GM12872 (cell line): ENCODE results near the gene ATP8B1.

Experiments used
- TF ChIP-seq, protein P1 (sequence below): IDR thresholded peaks from 3 replicates; pipeline ENCODE4 v1.5.1; 2011; ENCODE audit warnings: low read depth, mild to moderate bottlenecking, low read length, moderate library complexity; ENCODE audit not compliant: insufficient read depth

ATP8B1 gene

DNA sequence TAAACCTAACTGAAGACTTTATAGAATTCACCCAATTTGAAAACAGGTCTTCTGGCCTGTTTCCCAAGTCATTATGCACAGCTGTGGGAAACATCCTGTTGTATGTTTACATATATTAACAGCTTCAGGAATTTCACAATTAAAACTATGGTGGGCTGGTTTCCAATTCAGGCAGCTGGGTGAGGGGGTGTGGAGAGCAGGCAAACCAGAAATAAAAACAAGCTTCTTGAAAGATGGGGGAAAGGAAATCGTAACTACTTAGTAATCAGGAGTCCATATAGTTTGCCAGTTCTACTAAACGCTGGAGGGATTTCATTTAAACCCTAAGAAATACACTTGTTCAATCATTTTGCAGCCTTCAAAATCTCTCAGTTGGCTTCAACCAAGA is 22.8 kb downstream of the ATP8B1 start:
- TF ChIP-seq, protein P1, sequence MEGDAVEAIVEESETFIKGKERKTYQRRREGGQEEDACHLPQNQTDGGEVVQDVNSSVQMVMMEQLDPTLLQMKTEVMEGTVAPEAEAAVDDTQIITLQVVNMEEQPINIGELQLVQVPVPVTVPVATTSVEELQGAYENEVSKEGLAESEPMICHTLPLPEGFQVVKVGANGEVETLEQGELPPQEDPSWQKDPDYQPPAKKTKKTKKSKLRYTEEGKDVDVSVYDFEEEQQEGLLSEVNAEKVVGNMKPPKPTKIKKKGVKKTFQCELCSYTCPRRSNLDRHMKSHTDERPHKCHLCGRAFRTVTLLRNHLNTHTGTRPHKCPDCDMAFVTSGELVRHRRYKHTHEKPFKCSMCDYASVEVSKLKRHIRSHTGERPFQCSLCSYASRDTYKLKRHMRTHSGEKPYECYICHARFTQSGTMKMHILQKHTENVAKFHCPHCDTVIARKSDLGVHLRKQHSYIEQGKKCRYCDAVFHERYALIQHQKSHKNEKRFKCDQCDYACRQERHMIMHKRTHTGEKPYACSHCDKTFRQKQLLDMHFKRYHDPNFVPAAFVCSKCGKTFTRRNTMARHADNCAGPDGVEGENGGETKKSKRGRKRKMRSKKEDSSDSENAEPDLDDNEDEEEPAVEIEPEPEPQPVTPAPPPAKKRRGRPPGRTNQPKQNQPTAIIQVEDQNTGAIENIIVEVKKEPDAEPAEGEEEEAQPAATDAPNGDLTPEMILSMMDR: no peak

DNA sequence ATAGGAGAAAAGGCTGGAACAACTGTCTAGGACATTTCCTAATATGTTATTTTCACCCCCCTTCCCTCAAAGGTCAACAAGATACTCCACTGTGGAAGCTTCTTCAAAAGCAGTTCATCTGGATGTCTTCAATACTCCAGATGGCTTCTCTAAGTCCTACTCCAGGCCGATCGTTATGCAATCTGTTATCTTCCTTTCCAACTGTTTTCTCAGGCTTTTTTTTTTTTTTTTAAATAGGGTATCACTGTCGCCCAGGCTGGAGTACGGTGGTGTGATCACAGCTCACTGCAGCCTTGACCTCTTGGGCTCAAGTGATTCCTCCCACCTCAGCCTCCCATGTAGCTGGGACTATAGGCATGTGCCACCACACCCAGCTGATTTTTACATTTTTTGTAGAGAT is 26.3 kb downstream of the ATP8B1 start:
- TF ChIP-seq, protein P1: no peak

DNA sequence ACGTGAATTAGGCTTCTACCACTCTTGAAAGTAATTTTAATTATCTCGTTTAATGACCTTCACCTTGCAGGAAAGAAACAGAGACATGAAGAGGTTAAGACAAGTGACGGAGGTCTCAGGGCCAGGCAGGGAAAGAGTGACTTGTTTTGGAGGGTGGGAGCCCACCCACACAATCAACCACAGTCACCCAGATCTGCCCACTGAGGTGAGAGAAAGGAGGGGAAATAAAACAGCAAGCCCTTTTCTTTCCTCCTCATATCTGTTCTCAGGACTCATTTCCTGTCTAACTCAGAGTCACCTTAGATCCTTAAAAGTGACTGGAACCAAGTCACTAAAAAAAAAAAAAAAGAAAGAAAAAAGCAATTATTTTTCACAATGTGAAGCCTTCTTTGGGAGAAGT is 26.8 kb downstream of the ATP8B1 start:
- TF ChIP-seq, protein P1: no peak

DNA sequence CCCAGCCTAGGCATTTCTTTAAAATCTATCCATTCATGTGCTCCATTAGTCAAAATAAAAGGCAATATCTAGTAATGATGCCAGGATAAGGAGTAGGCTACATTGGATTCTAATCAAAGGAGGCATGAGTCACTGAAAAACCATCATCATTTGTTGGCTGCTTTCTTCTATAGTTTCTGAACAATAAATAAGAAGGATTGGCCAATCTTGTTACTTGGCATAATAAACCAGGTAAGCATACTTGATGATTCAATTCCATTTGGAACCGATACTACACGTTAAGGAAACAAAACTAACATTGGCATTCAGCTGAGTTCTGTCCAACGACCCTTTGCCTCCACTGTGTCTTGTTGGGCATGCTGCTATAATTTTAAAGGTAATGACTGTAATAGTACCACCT is 27.2 kb downstream of the ATP8B1 start:
- TF ChIP-seq, protein P1: no peak

DNA sequence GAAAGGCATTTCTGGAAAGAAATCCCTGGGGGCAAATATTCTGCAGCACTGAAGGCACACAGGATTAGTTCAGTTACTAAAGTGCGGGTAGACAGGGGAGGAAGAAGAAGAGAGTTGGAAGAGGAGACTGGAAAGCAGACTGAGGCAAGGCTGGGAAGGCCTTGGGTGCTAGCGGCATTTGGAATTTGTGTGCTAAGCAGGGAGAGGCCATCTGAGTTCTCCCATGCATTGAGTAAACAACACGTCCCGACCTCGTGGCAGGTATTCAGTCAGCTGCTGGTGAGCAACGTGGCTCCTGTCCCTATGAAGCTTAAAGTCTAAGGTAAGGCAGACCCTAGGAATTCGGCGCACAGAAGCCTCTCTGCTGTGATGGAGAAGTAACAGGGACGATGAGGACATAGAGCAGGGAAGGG is 30.7 kb downstream of the ATP8B1 start:
- TF ChIP-seq, protein P1: no peak

DNA sequence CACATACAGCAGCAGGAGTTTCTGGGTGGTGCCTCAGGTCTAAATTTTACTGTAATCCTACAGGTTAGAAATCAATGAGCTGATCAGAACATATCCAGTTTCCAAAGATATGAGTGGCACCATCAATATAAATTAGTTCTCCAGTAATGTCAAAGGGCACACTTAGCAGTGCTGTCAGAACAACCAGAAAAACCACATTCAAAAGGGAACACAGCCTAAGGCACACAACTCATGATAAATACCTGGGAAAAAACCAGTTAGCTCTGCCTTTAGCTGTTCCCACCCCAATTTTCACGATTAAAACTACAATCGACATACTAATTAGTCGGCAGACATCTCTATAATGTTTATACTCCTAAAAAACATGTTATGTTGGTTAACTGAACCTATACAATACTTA is 31.5 kb downstream of the ATP8B1 start:
- TF ChIP-seq, protein P1: no peak

DNA sequence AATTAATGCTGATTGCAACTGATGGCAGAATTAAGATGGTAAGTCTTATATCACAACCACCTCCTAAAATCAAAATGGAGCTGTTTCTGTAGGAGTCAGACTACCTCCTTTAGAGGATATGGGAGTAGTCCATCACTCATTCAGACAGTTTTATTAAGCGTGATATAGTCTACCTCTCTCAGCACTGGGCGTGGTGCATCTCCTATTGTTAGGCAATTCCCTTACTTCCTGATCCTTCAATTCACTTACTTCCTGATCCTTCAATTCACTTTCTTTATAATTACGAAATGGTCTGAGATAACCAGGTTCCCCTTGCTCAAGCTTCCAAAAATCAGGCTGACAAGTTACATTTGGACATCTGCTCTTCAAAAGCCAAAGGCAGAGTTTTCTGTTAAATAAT is 31.9 kb downstream of the ATP8B1 start:
- TF ChIP-seq, protein P1: no peak
